Measurements from ENCODE around the gene SIRT6. TPM values are rescaled to one million over a fixed set of nuclear protein-coding genes. Genes with fewer than 3 reads are reported as not detected.
"Not testable (repeated sequence)": the region's sequence is repeated elsewhere in the genome, so short reads cannot be mapped to it uniquely, and the experiment has no call there.

SIRT6 gene
- total RNA-seq, 3 donors from 2014 or later: 21.5 to 29.8 (median 25.6) TPM

DNA sequence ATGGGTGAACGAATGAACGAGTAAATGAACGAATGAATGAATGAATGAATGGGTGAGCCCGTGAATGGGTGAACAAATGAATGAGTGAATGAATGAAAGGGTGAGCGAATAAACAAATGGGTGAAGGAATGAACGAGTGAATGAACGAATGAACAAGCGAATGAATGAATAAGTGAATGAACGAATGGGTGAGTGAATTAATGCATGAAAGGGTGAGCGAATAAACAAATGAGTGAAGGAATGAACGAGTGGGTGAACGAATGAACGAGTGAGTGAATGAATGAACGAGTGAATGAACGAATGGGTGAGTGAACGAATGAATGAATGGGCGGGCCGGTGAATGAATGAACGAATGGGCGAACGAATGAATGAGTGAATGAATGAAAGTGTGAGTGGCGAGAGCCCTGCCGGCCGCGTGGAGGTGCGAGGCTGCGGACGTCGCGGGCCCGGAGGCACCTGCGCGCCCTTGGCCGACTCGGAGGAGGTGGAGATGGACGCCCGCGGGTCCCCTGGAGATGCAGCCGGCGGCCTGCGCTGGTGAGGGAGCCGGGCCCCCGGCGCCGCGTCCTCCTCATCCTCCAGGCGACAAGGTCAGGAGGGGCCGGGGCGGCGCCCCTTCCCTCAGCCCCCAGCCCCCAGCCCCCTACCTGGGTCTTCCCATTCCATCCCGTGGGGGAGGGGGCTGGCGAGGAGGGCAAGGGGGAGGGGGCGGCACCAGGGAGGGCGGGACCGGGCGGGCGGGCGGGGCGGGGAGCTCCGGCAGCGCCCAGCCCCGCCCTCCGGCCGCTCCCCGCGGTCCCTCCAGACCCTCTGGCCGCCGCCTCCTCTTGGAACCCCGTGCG lies 15.5 kb upstream of the SIRT6 start:
- intact Hi-C loops (cut with DNase I; ENCODE audit: low total_unique reads): no loop called here
- no peak for TF ChIP-seq POLR2A (IDR thresholded peaks at IDR 0.05)
- no peak for TF ChIP-seq POLR2AphosphoS5 (IDR thresholded peaks at IDR 0.05)
- TF ChIP-seq, protein P1, sequence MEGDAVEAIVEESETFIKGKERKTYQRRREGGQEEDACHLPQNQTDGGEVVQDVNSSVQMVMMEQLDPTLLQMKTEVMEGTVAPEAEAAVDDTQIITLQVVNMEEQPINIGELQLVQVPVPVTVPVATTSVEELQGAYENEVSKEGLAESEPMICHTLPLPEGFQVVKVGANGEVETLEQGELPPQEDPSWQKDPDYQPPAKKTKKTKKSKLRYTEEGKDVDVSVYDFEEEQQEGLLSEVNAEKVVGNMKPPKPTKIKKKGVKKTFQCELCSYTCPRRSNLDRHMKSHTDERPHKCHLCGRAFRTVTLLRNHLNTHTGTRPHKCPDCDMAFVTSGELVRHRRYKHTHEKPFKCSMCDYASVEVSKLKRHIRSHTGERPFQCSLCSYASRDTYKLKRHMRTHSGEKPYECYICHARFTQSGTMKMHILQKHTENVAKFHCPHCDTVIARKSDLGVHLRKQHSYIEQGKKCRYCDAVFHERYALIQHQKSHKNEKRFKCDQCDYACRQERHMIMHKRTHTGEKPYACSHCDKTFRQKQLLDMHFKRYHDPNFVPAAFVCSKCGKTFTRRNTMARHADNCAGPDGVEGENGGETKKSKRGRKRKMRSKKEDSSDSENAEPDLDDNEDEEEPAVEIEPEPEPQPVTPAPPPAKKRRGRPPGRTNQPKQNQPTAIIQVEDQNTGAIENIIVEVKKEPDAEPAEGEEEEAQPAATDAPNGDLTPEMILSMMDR (IDR thresholded peaks at IDR 0.05): no peak
- Histone ChIP-seq H3K4me1 (no peaks in the 10 kb centered on the region), H3K27ac (no peak overlapping the region), H3K27me3 (peaks cover 6 to 51% of the 10 kb centered on the region in 2 donors), H3K4me3 (no peak overlapping the region), H3K36me3 (no peaks in the 10 kb centered on the region), H3K9me3 (no peaks in the 10 kb centered on the region)
- no peak for DNase-seq (ENCODE audit: low spot score in 2 of 2)

DNA sequence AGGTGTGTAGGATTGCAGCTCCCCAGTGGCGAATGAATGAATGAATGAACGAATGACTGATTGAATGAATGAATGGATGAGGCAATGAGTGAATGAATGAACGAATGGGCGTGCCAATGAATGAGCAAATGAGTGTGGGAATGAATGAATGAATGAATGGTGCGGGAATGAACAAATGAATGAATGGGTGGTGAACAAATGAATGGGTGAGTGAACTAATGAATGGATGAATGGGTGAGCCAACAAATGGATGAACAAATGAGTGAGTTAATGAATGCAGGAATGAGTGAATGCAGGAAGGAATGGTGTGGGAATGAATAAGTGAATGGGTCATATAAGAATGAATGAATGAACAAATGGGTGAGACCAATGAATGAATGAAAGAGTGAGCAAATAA lies 14.9 kb upstream of the SIRT6 start:
- Histone ChIP-seq H3K27me3 (peaks cover 6 to 51% of the 10 kb centered on the region in 2 donors), H3K27ac (no peak overlapping the region), H3K9me3 (no peaks in the 10 kb centered on the region), H3K36me3 (no peaks in the 10 kb centered on the region), H3K4me1 (no peaks in the 10 kb centered on the region), H3K4me3 (no peak overlapping the region)
- intact Hi-C loops (cut with DNase I; ENCODE audit: low total_unique reads): no loop called here
- TF ChIP-seq, protein P1 (IDR thresholded peaks at IDR 0.05): no peak
- no peak for TF ChIP-seq POLR2AphosphoS5 (IDR thresholded peaks at IDR 0.05)
- TF ChIP-seq POLR2A (IDR thresholded peaks at IDR 0.05): no peak
- no peak for DNase-seq (ENCODE audit: low spot score in 2 of 2)

DNA sequence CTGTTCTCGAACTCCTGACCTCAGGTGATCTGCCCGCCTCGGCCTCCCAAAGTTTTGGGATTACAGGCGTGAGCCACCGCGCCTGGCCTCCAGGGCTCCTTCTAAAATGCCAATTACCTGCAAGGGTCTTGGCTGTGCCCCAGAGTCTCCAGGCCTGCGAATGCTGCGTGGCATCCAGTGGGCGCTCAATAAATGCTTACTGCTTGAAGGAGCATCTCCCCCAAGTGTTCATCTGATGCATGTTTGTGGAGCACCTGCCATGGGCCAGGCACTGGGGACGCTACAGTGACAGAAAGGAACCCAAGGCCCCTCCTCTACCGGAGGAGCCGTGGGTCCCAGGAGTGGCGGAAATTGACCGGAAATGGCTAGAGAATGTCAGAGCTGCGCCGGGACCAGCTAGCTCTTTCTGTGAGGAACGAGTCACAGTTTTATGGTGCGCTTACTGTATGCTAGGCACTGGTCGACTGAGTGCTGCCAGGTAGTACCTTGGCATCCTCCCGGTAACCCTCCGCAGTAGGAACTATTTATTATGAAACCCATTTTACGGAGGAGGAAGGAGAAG lies 14.3 kb upstream of the SIRT6 start:
- Histone ChIP-seq H3K4me3 (no peak overlapping the region), H3K36me3 (no peaks in the 10 kb centered on the region), H3K27me3 (peaks cover 6 to 51% of the 10 kb centered on the region in 2 donors), H3K4me1 (no peaks in the 10 kb centered on the region), H3K9me3 (no peaks in the 10 kb centered on the region), H3K27ac (no peak overlapping the region)
- intact Hi-C loops (cut with DNase I; ENCODE audit: low total_unique reads): no loop called here
- TF ChIP-seq, protein P1 (IDR thresholded peaks at IDR 0.05): no peak
- TF ChIP-seq POLR2AphosphoS5 (IDR thresholded peaks at IDR 0.05): no peak
- no peak for TF ChIP-seq POLR2A (IDR thresholded peaks at IDR 0.05)
- no peak for DNase-seq (ENCODE audit: low spot score in 2 of 2)

DNA sequence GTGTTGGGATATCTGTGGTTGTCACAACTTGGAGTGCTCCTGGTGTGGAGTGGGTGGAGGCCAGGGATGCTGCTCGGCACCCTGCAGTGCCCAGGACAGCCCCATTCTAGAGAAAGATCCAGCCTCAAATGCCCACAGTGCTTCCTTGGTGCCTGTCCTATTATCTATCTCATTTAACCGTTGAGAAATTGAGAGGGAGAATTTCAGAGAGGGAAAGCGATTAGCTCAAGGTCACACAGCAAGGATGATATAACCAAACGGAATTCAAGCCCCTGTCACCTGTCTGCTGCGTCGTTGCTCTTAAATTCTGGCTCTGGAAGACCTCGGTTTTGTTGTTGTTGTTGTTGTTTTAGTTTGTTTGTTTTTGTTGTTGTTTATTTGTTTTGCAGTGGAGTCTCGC lies 13.6 kb upstream of the SIRT6 start:
- no peaks in the 10 kb centered on the region for H3K4me1 ChIP-seq
- no peak for DNase-seq (ENCODE audit: low spot score in 2 of 2)
- H3K9me3 ChIP-seq: no peaks in the 10 kb centered on the region
- TF ChIP-seq, protein P1 (IDR thresholded peaks at IDR 0.05): no peak
- TF ChIP-seq POLR2AphosphoS5 (IDR thresholded peaks at IDR 0.05) (no peak), POLR2A (IDR thresholded peaks at IDR 0.05) (no peak)
- intact Hi-C loops (cut with DNase I; ENCODE audit: low total_unique reads): no loop called here
- H3K27me3 ChIP-seq: peaks cover 6 to 51% of the 10 kb centered on the region in 2 donors
- no peaks in the 10 kb centered on the region for H3K36me3 ChIP-seq
- H3K4me3 ChIP-seq: no peak overlapping the region
- no peak overlapping the region for H3K27ac ChIP-seq

DNA sequence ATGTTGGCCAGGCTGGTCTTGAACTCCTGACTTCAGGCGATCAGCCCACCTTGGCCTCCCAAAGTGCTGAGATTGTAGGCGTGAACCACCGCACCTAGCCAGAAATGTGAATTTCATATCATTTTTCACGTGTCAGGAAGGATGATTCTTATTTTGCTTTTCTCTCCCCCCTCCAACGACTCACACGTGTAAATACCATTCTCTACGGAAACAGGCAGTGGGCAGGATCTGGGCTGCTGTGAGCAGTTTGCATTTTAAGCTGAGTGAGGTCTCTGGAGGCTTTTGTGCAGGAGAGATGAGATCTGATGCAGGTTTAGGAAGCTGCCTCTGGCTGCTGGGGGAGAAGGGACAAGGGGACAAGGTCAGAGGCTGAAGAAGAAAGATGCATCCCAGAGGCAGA lies 12.0 kb upstream of the SIRT6 start:
- no peak for DNase-seq (ENCODE audit: low spot score in 2 of 2)
- intact Hi-C loops (cut with DNase I; ENCODE audit: low total_unique reads): no loop called here
- no peak overlapping the region for H3K27ac ChIP-seq
- no peaks in the 10 kb centered on the region for H3K4me1 ChIP-seq
- H3K27me3 ChIP-seq: peaks cover 6 to 45% of the 10 kb centered on the region in 2 donors
- H3K9me3 ChIP-seq: no peaks in the 10 kb centered on the region
- H3K4me3 ChIP-seq: no peak overlapping the region
- TF ChIP-seq POLR2AphosphoS5 (IDR thresholded peaks at IDR 0.05): no peak
- TF ChIP-seq POLR2A (IDR thresholded peaks at IDR 0.05): no peak
- no peaks in the 10 kb centered on the region for H3K36me3 ChIP-seq

DNA sequence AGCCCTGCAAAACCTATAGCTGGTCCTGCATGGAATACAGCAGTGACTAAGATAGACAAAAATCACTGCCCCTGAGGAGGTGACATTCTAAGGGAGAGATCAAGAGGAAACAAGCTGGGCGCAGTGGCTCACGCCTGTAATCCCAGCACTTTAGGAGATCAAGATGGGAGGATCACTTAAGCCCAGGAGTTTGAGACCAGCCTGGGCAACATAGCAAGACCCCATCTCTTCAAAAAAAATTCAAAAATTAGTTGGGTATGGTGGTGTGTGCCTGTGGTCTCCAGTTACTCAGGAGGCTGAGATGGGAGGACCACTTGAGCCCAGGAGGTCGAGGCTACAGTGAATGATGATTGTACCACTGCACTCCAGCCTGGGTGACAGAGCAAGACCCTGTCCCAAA lies 10.2 kb upstream of the SIRT6 start:
- H3K27ac ChIP-seq; intact Hi-C loops (cut with DNase I; ENCODE audit: low total_unique reads); H3K4me3 ChIP-seq; H3K4me1 ChIP-seq; H3K36me3 ChIP-seq; DNase-seq (ENCODE audit: low spot score in 2 of 2); H3K9me3 ChIP-seq: not testable (repeated sequence)
- peaks cover 0 to 27% of the 10 kb centered on the region in 2 donors for H3K27me3 ChIP-seq
